Measurements from ENCODE around the gene ARHGAP35. TPM values are rescaled to one million over a fixed set of nuclear protein-coding genes. Genes with fewer than 3 reads are reported as not detected.
"Not testable (repeated sequence)": the region's sequence is repeated elsewhere in the genome, so short reads cannot be mapped to it uniquely, and the experiment has no call there.

The ARHGAP35 gene
- total RNA-seq, 4 donors from 2014 or later = 30.1 to 45.2 (median 37.2) TPM

GRCh38 chr19:46821512-46822409, 39.0 kb upstream of the ARHGAP35 start:
- TF ChIP-seq CTCF (IDR thresholded peaks at IDR 0.05) = no peak
- no peak for ATAC-seq (ENCODE audit: low FRiP score)
- DNase-seq (ENCODE audit: low spot score) = no peak

DNA sequence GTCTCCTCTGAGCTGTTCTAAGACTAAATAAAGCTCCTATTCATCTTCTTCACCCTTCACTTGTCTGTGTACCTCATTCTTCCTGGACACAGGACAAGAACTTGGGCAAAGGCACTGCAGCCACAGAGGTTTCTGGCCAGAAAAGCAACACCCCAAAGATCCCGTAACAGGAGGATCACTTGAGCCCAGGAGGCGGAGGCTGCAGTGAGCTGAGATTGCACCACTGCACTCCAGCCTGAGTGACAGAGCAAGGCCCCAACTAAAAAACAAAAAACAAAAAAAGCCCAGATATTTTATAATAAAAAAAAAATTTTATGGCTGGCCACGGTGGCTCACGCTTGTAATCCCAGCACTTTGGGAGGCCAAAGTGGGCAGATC, 38.4 kb upstream of the ARHGAP35 start:
- DNase-seq (ENCODE audit: low spot score); ATAC-seq (ENCODE audit: low FRiP score): not testable (repeated sequence)

DNA sequence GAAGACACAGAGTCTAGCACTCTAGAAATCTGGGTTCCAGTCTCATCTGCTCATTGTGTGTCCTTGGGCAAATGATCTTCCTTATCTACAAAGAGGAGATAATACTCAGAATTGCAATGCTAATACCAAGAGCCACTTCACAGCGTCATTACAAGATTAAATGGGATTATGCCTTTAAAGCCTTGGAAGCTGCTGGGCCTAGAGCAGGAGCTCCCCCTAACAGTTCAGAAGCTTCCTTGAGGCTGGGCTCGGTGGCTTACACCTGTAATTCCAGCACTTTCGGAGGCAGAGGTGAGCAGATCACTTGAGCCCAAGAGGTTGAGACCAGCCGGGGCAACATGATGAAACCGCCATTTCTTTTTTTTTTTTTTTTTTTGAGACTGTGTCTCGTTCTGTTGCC, 37.7 kb upstream of the ARHGAP35 start:
- no peak for ATAC-seq (ENCODE audit: low FRiP score)
- DNase-seq (ENCODE audit: low spot score) = no peak
- TF ChIP-seq CTCF (IDR thresholded peaks at IDR 0.05) = no peak

DNA sequence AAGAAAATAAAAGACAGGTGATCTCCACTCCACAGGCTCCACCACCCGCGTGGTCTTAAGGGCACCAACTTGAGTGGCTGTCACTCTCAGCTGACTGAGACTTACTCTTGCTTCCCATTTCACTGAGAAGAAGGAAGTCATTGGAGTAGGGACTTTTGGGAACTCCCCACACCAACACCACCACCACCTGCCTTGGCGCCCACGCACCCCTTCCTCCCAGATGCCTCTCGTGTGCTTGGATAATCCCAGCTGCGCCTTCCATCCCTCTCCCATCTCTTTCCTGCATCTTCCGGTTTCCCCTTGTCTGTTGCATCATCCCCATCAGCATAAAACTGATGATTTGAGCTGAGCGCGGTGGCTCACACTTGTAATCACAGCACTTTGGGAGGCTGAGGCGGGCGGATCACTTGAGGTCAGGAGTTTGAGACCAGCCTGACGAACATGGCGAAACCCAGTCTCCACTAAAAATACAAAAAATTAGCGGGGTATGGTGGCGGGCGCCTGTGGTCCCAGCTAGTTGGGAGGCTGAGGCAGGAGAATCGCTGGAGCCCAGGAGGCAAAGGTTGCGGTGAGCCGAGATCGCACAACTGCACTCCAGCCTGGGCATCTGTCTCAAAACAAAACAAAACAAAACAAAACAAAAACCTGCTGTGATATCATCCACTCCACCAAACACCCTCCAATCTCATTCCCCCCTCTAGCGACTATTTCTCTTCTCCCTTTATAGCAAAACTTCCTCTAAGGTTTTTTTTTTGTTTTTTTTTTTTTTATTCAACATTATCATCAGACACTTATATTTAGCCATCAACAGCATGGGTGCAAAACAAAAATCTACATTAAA, 35.7 kb upstream of the ARHGAP35 start:
- no peak for ATAC-seq (ENCODE audit: low FRiP score)
- TF ChIP-seq CTCF (IDR thresholded peaks at IDR 0.05) = no peak
- DNase-seq (ENCODE audit: low spot score) = no peak

DNA sequence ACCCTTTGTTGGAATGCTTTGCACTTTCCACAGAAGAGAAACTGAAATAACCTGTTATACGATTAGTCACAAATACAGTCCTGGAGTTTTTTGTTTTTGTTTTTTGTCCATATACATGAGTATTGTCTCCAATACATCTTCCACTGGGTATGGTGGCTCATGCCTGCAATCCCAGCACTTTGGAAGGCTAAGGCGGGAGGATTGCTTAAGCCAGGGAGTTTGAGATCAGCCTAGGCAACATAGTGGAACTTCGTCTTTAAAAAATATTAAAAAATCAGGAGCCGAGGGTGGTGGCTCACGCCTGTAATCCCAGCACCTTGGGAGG, 35.1 kb upstream of the ARHGAP35 start:
- no peak for ATAC-seq (ENCODE audit: low FRiP score)
- no peak for DNase-seq (ENCODE audit: low spot score)
- no peak for TF ChIP-seq CTCF (IDR thresholded peaks at IDR 0.05)

- TF ChIP-seq CTCF (IDR thresholded peaks at IDR 0.05) = no peak
- no peak for ATAC-seq (ENCODE audit: low FRiP score)
These were observed 32.3 kb upstream of the ARHGAP35 start for GRCh38 chr19:46828484-46828883.

GRCh38 chr19:46830864-46831263, 29.9 kb upstream of the ARHGAP35 start:
- ATAC-seq (ENCODE audit: low FRiP score) (no peak), DNase-seq (ENCODE audit: low spot score) (no peak)
- no peak for TF ChIP-seq CTCF (IDR thresholded peaks at IDR 0.05)

More at GRCh38 chr19:46828484-46828883, 32.3 kb upstream of the ARHGAP35 start:
- DNase-seq (ENCODE audit: low spot score) = no peak

Data from omental fat pad (tissue), 4 donors.